Lower leg skin (tissue), 3 donors: Measurements from ENCODE around the gene PDZRN3.

Source experiments
- CTCF ChIP-seq, 3 donors: fragments of 450-650 bp; IDR thresholded peaks; one replicate each; pipeline ENCODE4 v1.5.1; 2016; ENCODE audit warnings: antibody characterized with exemption in 3 of 3, mild to moderate bottlenecking in 3 of 3, moderate library complexity in 2 of 3
- POLR2A ChIP-seq, 2 donors: fragments of 450-650 bp; IDR thresholded peaks; one replicate each; pipeline ENCODE4 v1.6.1; 2016 to 2017; ENCODE audit warnings: antibody characterized with exemption in 2 of 2, mild to moderate bottlenecking in 1 of 2, moderate library complexity in 1 of 2

GRCh38 chr3:73411993-73412392, 212.7 kb downstream of the PDZRN3 start:
- TF ChIP-seq CTCF (IDR thresholded peaks at IDR 0.05) (no peak), POLR2A (IDR thresholded peaks at IDR 0.05) (no peak)
